Fibroblast of lung (primary cell): ENCODE results near the gene RITA1. TPM values are rescaled to one million over a fixed set of nuclear protein-coding genes. Genes with fewer than 3 reads are reported as not detected.
A peak's percentile ranks its signal among the peaks of the same experiment; 100 is the strongest.

ENCODE experiments used
- DNase-seq, 2 donors: peaks; one replicate each; pipeline versions ENCODE4 v3.0.0 to v3.0.0-alpha.2; 2010; ENCODE audit warnings: low read depth in 2 of 2
- H2AFZ ChIP-seq: 2 replicates; pipeline ENCODE4 v1.5.1; 2012; ENCODE audit warnings: low read length, control low read depth, inconsistent platforms
- H3K27ac ChIP-seq: 2 replicates; pipeline ENCODE4 v1.5.1; 2011; ENCODE audit warnings: low read length, control low read depth; ENCODE audit not compliant: insufficient read depth
- H3K27me3 ChIP-seq: 2 replicates; pipeline ENCODE4 v1.5.1; 2011; ENCODE audit warnings: mild to moderate bottlenecking, low read length; ENCODE audit not compliant: control insufficient read depth, insufficient read depth
- H3K36me3 ChIP-seq: 2 replicates; pipeline ENCODE4 v1.5.1; 2011; ENCODE audit warnings: low read length; ENCODE audit not compliant: control insufficient read depth, insufficient read depth
- H3K4me1 ChIP-seq: 2 replicates; pipeline ENCODE4 v1.5.1; 2011; ENCODE audit warnings: low read length; ENCODE audit not compliant: control insufficient read depth, insufficient read depth; ENCODE audit errors: extremely low read depth
- H3K4me2 ChIP-seq: 2 replicates; pipeline ENCODE4 v1.5.1; 2011; ENCODE audit warnings: low read length, control low read depth; ENCODE audit not compliant: insufficient read depth; ENCODE audit errors: extremely low read depth
- H3K4me3 ChIP-seq, 4 experiments: fragments of 200-600 bp in 1 of 4; sonication (generic) in 1 of 4; replicated peaks in 1 of 4; 2 replicates each; pipeline ENCODE4 v1.5.1; 2011 to 2016; ENCODE audit warnings: low read length in 4 of 4, low read depth in 3 of 4, mild to moderate bottlenecking in 3 of 4, control low read depth in 2 of 4, inconsistent platforms in 1 of 4, mixed read lengths in 1 of 4; ENCODE audit not compliant: insufficient read depth in 1 of 4; ENCODE audit errors: control extremely low read depth in 1 of 4
- H3K79me2 ChIP-seq: 2 replicates; pipeline ENCODE4 v1.5.1; 2012; ENCODE audit warnings: mild to moderate bottlenecking, low read length, inconsistent platforms; ENCODE audit not compliant: control insufficient read depth, insufficient read depth
- H3K9ac ChIP-seq: 2 replicates; pipeline ENCODE4 v1.5.1; 2011; ENCODE audit warnings: mild to moderate bottlenecking, low read length, control low read depth; ENCODE audit not compliant: insufficient read depth
- H3K9me3 ChIP-seq: 2 replicates; pipeline ENCODE4 v1.5.1; 2012; ENCODE audit warnings: low read depth, low read length; ENCODE audit not compliant: control insufficient read depth, insufficient read depth
- H4K20me1 ChIP-seq: 2 replicates; pipeline ENCODE4 v1.5.1; 2011; ENCODE audit warnings: low read length; ENCODE audit not compliant: control insufficient read depth, insufficient read depth; ENCODE audit errors: extremely low read depth
- EZH2 ChIP-seq: IDR thresholded peaks from 2 replicates; pipeline ENCODE4 v1.5.1; 2012; ENCODE audit warnings: low read length, control low read depth, mild to moderate bottlenecking; ENCODE audit errors: missing control alignments
- polyA plus RNA-seq, 2 donors: library from polyadenylated mRNA; depleted of rRNA in 1 of 2; stranded (reverse) in 1 of 2; unstranded in 1 of 2; fragments of >200 nt; gene quantifications; 2 replicates each; pipeline ENCODE4 v1.2.1, GENCODE V29; 2011 to 2012; ENCODE audit warnings: missing spikeins in 1 of 2
- total RNA-seq: library from RNA; depleted of rRNA; stranded (reverse); fragments of >200 nt; gene quantifications from 2 replicates; pipeline ENCODE4 v1.2.1, GENCODE V29; 2014
- TF ChIP-seq, protein P1 (sequence below), 2 donors: IDR thresholded peaks in 1 of 2; conservative IDR thresholded peaks in 1 of 2; 1 replicate in 1 of 2; 2 replicates in 1 of 2; pipeline ENCODE4 v1.5.1; 2011 to 2012; ENCODE audit warnings: low read length in 2 of 2, control low read depth in 1 of 2, inconsistent platforms in 1 of 2, low read depth in 1 of 2, mild to moderate bottlenecking in 1 of 2

Gene RITA1
- total and polyA plus RNA-seq, 2 donors (not counting 1 experiment from before 2014, with no cell fraction given): 8.7 to 11.6 TPM

DNA sequence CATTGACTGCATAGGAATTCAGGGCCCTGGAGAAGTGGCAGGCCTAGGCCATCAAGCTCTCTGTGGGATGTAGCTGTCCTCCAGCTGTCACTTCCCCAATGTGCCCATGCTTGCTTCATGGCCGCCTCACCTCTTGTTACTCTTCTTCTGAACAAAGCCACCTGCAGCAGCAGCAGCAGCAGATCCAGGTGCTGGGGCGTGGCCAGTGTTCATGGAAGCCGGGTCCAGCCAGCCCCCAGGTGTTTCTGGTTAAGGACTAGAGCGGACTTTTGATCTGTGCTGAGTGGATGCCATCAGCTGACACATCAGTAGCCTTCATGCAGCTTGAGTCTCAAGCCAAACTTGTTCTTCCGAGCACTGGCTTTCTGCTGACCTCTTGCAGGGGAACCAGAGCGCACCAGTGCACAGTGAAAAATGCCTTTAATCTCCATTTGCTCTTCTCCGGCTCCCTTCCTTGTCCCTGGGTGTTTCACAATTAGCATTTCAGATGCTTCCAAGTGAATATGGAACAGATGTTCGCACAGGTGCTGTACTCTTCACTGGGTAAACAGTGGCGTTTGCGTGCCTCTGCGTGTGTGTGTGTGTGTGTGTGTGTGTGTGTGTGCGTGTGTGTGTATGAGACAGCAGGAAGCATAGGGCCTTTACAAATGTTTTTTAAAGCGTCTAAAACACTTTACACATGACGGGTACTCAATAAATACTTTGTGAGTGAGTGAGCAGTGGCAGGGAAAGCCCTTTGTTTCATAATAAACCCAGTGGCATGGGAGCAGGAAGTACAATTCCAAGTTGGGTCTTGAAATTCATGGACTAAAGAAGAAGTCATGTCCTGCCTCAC is 55.9 kb downstream of the RITA1 start:
- peak; percentile 78 to 95 for DNase-seq
- TF ChIP-seq, protein P1, sequence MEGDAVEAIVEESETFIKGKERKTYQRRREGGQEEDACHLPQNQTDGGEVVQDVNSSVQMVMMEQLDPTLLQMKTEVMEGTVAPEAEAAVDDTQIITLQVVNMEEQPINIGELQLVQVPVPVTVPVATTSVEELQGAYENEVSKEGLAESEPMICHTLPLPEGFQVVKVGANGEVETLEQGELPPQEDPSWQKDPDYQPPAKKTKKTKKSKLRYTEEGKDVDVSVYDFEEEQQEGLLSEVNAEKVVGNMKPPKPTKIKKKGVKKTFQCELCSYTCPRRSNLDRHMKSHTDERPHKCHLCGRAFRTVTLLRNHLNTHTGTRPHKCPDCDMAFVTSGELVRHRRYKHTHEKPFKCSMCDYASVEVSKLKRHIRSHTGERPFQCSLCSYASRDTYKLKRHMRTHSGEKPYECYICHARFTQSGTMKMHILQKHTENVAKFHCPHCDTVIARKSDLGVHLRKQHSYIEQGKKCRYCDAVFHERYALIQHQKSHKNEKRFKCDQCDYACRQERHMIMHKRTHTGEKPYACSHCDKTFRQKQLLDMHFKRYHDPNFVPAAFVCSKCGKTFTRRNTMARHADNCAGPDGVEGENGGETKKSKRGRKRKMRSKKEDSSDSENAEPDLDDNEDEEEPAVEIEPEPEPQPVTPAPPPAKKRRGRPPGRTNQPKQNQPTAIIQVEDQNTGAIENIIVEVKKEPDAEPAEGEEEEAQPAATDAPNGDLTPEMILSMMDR (conservative IDR thresholded peaks at IDR 0.05 in 1 of 2, IDR thresholded peaks at IDR 0.05 in 1 of 2; ENCODE audit: low read depth in 1 of 2, low read length in 2 of 2): no peak
- TF ChIP-seq EZH2: no peak
- no peaks in the 10 kb centered on the region for H3K36me3 ChIP-seq
- H3K4me1 ChIP-seq: peaks cover 34% of the 10 kb centered on the region
- no peak overlapping the region for H3K4me3 ChIP-seq
- peak overlapping the region; percentile 70 for H3K27ac ChIP-seq
- H2AFZ ChIP-seq: no peak overlapping the region
- no peaks in the 10 kb centered on the region for H3K27me3 ChIP-seq
- H3K79me2 ChIP-seq: no peaks in the 10 kb centered on the region
- H3K9ac ChIP-seq: peak overlapping the region; percentile 36
- peak overlapping the region; percentile 40 for H3K4me2 ChIP-seq
- no peaks in the 10 kb centered on the region for H3K9me3 ChIP-seq
- H4K20me1 ChIP-seq: no peaks in the 10 kb centered on the region

Other genes starting within 250 kb of the RITA1 start
- gene OAS3, start 247.2 kb upstream of the RITA1 start, total RNA-seq: 2.6 and 3.5 TPM in 2 replicates
- gene OAS3, start 247.2 kb upstream of the RITA1 start, polyA plus RNA-seq: 7.0 and 18.5 TPM in 2 replicates
- gene OAS2, start 207.2 kb upstream of the RITA1 start, total RNA-seq: 2.3 and 3.1 TPM in 2 replicates
- gene OAS2, start 207.2 kb upstream of the RITA1 start, polyA plus RNA-seq: 1.5 and 2.2 TPM in 2 replicates
- 0.26 TPM in 1 of 2 replicates, not detected in the other for gene DTX1, start 129.0 kb upstream of the RITA1 start, total RNA-seq
- not detected in 2 replicates for gene DTX1, start 129.0 kb upstream of the RITA1 start, polyA plus RNA-seq
- not detected in 2 replicates for gene RASAL1, start 50.0 kb upstream of the RITA1 start, total RNA-seq
- gene RASAL1, start 50.0 kb upstream of the RITA1 start, polyA plus RNA-seq: not detected in 2 replicates
- gene CFAP73, start 36.0 kb upstream of the RITA1 start, total RNA-seq: not detected in 2 replicates
- not detected in 2 replicates for gene CFAP73, start 36.0 kb upstream of the RITA1 start, polyA plus RNA-seq
- 23.6 and 25.9 TPM in 2 replicates for gene DDX54, start 243 bp upstream of the RITA1 start, total RNA-seq
- gene DDX54, start 243 bp upstream of the RITA1 start, polyA plus RNA-seq: 20.5 and 33.7 TPM in 2 replicates
- gene TPCN1, start 35.7 kb downstream of the RITA1 start, total RNA-seq: 10.8 and 17.2 TPM in 2 replicates
- 12.1 and 17.8 TPM in 2 replicates for gene TPCN1, start 35.7 kb downstream of the RITA1 start, polyA plus RNA-seq
- gene SLC8B1, start 149.4 kb downstream of the RITA1 start, total RNA-seq: 14.6 and 16.8 TPM in 2 replicates
- 10.4 and 16.7 TPM in 2 replicates for gene SLC8B1, start 149.4 kb downstream of the RITA1 start, polyA plus RNA-seq
- gene PLBD2, start 172.9 kb downstream of the RITA1 start, total RNA-seq: 28.2 and 35.5 TPM in 2 replicates
- gene PLBD2, start 172.9 kb downstream of the RITA1 start, polyA plus RNA-seq: 11.7 and 11.9 TPM in 2 replicates
- gene SDS, start 218.2 kb downstream of the RITA1 start, total RNA-seq: not detected in 2 replicates
- not detected in 2 replicates for gene SDS, start 218.2 kb downstream of the RITA1 start, polyA plus RNA-seq
- gene SDSL, start 236.7 kb downstream of the RITA1 start, total RNA-seq: 10.0 and 12.4 TPM in 2 replicates
- gene SDSL, start 236.7 kb downstream of the RITA1 start, polyA plus RNA-seq: 5.1 and 5.6 TPM in 2 replicates